Hematopoietic multipotent progenitor cell treated with erythropoietin and hydrocortisone succinate and interleukin-3 and kit ligand, for 15 days (in vitro differentiated cells): ENCODE results near the gene FAM78A.
"Not testable (repeated sequence)": the region's sequence is repeated elsewhere in the genome, so short reads cannot be mapped to it uniquely, and the experiment has no call there.

Experiments
- DNase-seq: peaks from one replicate; pipeline ENCODE4 v3.0.0-alpha.2; 2015; ENCODE audit warnings: low spot score

FAM78A gene

DNA sequence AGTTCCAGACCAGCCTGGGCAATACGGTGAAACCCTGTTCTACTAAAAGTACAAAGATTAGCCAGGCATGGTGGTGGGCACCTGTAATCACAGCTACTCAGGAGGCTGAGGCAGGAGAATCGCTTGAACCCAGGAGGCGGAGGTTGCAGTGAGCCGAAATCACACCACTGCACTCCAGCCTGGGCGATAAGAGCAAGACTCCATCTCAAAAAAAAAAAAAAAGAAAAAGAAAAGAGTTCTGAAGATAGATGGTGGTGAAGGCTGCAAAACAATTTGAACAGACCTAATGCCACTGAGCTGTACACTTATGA, 13.3 kb downstream of the FAM78A start:
- DNase-seq, result not testable (repeated sequence)

DNA sequence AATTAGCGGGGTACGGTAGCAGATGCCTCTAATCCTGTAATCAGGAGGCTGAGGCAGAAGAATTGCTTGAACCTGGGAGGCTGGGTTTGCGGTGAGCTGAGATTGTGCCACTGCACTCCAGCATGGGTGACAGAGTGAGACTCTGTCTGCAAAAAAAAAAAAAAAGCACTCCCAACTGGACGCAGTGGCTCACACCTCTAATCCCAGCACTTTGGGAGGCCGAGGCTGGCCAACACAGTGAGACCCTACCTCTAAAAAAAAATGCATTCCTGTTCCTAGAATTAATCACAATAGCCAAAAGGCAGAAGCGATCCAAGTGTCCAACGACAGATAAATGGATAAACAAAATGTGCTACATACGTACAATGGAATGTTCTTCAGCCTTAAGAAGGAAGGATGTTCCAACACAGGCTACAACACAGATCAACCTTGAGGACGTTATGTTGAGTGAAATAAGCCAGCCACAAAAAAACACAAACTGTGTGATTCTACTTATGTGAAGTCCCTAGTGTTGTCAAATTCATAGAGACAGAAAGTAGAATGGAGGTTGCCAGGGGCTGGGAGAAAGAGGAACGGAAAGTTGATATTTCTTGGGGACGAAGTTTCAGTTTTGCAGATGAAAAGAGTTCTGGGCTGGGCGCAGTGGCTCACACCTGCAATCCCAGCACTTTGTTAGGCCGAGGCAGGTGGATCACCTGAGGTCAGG, 13.8 kb downstream of the FAM78A start:
- no peak for DNase-seq

DNA sequence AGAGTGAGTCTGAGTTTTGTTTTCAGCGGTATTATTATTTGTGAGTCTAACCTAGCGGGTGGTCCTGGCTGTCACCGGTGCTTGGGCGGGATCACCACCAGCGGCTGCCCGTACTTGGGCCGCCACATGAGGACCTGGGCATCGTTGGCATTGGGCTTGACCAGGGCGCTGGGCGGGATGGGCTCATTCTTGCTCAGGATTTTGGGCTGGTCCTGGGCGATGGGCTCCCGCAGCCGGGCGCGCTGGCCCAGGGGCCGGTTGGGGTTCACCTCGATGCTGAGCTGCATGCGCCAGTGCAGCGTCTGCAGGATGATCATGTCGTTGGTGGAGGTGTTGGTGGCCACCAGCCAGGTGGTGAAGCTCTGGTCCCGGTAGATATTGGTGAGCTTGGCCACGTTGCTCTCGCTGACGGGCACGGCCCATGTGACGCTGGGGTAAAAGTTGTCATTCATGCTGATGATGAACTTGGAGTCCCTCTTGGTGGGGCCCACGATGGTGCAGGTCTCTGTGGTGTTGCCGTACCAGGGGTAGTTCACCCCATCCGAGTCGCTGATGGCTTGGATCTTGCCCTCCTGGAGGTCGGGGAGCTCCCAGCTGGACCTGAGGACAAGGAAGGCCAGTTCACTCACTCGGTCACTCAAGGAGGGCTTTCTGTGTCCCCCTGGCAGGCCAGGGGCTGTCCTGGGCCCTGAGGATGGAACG, 15.4 kb downstream of the FAM78A start:
- no peak for DNase-seq

DNA sequence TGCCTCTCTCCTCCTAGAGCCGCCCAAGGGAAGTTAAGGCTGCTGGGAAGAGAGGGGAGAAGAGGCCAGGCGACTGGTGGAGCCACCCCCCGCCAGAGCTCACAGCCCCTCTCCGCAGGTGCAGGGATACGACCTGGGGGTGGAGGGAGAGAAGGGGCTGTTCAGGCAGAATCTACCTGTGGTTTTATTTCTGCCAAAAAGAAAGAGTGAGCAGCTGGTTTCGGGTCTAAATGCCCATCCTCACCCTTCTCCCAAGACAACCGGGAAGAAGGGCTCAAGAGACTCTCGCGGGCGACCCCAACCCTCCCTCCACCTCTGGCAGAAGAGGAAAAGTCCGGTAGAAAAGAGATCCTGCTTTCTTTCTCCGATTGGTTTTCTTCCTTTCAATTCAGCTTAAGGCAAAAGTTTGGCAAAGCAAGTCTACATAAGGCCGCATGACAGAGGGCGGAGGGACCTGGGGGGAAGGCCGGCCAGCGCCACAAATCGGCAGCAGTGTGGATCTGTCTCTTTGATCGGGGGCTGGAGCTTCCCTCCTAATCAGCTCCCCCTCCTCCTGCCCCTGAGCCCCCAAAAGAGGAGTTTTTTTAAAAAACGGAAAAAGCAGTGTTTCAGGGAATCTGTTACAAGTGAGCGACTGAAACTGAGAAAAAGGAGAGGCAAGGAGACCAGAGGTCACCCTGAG, 16.3 kb downstream of the FAM78A start:
- DNase-seq, result no peak

DNA sequence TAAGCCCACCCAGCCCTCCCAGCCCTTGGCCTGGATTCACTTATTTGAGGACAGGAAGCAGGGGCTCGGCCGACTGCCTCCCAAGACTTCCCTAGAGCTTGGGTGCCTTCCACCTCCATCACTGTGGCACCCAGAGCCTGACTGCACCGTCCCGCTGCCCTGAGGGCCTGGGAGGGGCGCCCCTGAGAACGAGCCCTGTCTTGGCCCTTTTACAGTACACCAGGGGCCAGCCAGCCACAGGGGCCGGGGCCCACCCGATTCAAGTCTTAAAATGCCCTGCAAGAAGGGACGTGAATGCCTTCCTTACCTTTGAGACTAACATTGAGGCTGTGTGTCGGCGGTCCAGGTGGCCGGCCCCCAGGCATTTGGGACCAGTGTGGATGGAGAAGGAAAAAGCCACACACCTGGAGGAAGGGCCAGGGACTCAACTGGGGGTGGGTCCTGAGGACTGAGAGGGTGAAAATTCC, 16.8 kb downstream of the FAM78A start:
- no peak for DNase-seq

DNA sequence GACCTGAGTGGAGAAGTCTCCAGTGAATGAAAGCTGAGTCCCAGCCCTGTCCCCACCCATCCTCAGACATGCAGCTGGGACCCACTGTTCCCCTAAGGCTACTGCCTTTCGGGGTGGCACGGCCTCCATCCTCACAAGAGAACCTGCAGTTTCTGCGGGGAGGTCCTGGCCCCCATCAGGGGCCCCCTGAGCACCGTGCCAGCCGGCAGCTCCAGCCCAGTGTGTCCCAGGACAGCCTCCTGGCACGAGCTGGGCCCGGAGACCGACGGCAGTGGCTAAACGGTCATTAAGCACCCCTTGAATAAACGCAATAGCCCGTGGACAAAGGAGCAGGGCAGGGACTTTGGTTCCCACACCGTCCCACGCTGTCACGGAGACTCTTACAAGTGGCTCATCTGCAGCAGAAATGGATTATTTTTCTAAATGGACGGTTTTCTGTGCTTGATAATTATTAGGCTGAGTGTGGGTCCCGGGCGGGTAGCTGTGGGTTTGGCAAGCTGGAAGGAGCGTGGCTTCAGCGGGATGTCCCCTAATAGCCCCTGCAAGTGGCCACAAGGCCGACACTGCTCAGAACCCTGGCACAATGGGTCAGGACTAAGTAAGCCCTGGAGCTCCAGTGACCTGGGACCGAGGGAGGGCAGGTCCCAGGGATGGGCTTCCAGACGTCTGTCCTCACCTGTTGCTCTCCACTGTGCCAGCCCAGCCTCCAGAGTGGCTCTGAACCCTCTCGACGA, 17.4 kb downstream of the FAM78A start:
- DNase-seq, result no peak

DNA sequence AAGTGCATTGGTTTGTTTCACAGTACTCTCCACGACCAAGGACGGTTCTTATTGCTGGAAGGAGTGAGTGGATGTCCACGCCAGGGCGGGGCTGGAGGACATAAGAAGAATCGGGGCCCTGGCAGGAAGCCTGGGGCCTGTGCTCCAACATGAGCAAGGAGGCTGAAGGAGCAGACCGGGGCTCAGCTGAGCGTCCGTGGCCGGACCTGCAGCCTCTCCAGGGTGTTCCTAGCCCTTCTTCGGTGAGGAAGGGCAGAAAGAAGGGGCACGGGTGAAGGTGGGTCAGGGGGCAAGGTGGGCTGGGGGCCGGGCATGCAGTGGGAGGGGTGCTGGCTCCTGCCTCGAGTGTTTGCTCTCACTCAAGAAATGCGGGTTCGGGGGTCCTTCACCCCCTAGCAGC, 18.1 kb downstream of the FAM78A start:
- no peak for DNase-seq

DNA sequence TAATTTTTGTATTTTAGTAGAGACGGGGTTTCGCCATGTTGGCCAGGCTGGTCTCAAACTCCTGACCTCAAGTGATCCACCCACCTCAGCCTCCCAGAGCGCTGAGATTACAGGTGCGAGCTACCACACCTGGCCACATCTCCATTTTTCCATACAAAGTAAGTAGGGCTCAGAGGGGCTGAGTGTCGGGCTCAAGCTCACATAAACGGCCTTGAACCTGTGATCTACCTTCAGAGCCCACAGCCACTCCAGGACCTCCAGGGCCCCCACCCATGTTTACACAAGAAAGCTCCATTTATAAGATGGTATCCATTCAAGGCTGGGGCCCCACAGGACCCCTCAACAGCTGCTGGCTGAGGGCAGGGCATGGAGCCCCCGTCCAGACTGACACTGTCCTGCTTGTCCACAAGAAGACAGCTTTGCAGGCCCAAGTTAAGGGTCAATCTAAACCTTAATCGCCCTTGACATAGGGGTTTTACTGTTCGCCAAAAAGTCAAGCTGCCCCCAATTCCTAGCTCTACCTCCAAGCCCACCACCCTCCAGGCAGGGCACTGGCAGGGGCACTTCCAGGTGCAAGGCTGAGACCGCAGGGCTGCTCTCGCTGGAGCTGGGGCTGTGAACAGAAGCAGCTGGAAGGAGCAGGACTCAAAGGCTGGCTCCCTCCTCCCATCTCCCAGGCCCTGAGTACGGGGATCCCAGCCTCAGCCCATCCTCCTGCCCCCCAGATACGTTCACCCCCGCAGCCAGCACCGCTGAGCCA, 18.9 kb downstream of the FAM78A start:
- no peak for DNase-seq

DNA sequence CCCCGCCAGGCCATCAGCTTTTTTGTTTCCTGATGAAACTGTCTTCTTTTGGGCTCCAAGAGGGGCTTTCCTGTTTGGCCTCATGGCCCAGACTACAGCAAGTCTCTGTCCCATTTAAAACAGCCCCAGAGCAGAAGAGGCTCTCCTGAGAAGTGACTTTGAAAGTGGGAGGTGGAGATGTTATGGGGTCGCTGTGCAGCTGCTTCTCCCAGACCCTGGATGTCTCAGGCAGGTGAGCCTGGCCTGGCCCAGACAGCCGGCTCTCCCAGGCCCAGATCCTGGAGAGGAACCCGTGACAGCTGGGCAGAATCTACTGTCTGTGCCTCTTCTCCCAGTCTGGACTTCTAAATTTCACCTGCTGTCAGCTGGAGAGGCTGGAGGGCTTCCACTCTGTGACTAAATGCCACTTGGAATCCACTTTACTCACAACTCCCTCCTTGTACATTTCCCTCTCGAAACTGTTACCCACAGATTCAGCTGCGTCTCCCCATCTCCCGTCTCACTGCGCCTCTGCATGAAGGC, 20.6 kb downstream of the FAM78A start:
- no peak for DNase-seq

DNA sequence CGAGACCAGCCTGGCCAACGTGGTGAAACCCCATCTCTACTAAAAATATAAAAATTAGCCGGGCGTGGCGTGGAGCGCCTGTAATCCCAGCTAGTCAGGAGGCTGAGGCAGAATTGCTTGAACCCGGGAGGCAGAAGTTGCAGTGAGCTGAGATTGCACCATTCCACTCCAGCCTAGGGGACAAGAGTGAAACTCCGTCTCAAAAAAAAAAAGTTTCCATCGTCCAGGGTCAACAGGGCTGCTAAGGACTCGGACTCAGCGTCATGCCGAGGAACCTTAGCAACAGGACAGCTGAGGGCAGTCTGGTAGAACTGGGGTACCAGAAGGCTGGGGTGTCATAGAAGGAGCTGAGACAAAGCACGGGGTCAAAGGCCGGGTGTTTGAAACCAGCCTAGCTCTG, 21.7 kb downstream of the FAM78A start:
- no peak for DNase-seq

DNA sequence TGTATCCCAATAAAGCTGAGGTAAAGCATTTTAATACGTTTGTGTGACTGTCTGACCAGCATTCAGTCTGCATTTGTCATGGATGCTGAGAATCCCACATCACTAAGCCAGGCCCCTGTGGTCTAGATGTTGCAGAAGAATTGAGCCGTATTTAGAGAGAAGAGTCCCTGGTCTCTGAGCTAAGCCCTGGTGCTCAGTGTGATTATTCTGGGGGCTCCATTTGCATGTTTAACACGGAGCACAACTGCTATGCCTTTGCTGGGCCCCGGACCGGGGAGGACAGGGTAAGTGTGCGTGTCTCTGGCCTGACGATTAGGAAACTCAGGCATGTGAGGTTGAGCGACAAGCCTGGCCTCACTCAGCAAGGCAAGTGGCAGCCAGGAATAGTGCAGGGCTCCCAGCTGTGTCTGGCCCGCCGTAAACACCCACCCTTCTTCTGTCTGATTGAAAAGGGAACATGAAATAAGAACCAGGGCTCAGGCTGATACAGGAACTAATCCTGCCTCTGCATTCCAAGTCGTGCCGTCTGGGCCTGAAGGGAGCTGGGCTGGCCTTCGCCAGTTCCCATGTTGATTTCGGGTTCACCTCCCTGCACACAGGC, 22.3 kb downstream of the FAM78A start:
- no peak for DNase-seq

DNA sequence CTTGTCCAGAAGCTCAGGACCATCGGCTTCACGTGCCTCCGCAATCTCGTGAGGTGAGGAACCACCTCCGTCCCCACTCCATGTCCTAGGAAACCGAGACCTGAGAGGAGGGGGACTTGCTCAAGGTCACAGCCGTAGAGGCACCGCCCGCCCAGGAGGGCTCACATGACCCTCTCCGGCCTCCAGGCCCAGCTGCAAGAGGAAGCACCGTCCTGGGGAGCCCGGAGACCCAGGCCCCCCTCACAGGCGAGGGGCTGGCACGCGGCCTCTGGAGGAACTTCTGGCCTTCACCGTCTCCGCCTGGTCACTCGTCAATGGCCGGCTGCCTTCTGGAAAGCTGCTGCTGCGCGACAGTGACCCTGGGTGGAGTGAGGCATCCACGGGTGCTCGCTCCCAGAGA, 24.2 kb downstream of the FAM78A start:
- no peak for DNase-seq

DNA sequence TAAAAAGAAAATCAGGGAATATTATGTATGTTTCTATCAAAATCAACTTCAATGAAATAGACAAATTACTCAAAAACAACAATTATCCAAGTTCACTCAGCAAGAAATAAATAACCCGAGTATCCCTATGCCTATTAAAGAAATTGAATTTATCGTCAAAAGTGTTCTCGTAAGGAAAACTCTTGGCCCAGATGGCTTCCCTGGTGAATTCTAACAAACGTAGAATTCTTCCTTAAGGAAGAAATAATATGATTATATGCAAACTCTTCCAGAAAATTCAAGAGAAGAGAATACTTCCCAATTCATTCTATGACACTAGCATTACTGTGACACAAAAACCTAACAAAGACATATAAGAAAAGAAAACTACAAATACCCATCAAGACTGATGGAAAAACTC, 29.7 kb downstream of the FAM78A start:
- DNase-seq, result no peak

DNA sequence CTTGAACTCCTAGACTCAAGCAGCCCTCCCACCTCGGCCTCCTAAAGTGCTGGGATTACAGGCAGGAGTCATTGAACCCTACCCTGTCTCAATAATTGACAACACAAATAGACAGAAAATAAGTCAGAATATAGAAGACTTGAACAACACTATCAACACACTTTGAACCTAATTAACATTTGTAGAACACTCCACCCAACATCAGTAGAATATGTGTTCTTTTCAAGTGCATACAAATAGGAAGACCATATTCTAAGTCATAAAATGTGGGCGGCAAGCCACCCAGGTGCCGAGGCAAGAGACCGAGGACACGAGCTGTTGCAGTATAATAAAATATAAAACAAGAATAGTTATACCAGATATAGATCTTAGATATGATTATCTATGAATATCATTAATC, 32.0 kb downstream of the FAM78A start:
- DNase-seq, result not testable (repeated sequence)

DNA sequence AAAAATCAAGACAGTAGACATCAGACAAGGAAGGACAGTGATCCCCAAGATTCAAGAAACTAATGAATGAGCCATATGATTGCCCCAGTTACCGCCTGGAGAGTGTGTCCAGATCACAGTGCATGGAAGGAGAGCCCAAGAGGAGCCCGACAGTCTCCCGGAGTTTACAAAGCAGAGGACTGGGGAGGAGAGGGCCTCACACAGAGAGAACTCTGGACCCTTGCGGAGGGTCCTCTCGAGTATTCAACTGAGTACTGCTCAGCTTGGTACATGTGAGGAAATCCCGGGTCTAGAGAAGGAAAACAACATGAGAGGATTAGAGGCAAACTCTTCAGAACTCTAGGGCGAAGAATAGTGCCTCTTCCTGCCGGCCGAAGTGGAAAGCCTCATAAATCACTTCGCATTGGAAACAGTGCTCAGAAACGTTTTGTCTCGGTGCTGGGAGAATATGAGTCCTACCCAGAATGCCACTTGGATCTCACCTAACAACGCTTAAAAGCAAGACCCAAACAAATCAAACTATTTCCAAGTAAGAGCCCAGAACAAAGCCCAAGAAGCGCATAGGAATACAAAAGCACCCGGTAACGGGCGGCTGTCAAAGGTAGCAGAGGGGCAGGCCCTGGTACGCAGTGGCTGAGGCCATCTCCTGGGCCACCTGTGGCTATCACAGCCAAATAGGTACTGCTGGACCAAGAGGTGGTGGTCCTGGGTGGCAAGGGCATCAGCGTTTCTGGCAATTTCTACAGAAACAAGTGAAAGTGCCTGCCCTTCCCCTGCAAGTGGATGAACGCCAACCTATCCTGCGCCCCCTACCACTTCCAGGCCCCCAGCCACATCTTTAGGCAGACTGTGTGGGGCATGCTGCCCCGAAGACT, 36.0 kb downstream of the FAM78A start:
- no peak for DNase-seq

DNA sequence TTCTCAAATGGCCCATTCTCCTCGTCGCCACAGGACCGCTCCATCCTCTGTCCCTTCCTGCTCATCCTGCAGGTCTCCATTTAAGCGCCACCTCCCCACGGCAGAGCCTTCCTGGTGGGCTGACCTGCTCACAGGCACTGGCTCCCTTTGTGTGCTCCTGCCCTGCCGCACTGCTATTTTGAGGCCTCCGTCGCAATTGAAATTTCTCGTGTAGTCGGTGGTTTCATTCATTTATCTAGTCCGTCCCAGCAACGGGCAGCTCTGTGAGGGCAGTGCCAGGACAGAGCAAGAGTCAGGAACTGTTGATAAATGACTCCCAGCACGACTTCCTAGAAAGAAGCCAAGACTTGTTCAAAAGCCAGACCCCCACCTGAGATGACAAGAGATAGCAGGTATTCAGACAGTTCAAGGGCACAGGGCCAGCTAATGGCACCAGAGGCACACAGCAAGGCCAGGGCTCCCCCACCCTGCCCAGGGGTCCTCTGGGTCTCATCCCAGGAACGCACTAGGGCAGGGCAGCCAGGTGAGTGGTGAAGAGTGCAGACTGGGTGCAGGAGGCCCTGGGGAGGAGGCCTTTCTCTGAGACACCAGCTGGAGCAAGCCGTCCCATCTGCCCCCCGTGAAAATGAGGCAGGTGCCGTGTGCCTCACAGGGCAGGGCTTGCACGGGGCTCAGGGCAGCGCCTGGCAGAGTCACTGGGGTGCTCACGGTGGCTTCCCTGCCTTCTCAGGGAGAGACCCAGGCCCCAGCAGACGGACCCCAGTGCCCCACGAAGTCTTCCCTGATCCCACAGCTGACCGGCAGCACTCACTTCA, 36.9 kb downstream of the FAM78A start:
- no peak for DNase-seq

DNA sequence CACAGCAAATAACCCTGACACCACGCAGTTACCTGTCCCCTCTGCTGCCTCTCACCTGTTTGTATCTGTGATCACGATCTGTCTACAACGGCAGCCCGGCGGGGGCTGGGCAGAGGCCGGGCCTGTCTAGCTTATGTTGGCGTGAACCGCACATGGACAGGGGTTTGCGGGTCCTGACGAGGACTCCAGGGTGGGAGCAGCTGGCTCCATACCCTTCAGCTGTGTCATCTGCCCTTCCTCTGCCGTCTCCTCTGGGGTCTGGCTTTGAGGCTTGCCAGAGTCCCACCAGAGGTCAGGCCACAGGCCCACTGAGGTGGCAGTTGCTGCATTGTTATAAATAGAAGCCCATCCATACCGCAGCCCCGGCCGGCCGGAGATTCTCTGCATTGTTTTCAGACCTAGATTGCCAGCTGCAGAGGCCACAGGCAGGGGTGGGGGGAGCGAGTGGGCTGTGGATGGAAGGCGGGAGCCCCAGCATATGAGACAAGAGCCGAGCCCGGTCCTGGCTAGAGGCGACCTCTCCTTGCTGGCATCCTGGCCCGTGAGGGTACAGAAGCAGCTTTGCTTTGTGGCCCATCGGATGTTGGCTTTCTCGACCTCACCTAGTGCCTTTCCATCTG, 37.8 kb downstream of the FAM78A start:
- DNase-seq, result no peak

DNA sequence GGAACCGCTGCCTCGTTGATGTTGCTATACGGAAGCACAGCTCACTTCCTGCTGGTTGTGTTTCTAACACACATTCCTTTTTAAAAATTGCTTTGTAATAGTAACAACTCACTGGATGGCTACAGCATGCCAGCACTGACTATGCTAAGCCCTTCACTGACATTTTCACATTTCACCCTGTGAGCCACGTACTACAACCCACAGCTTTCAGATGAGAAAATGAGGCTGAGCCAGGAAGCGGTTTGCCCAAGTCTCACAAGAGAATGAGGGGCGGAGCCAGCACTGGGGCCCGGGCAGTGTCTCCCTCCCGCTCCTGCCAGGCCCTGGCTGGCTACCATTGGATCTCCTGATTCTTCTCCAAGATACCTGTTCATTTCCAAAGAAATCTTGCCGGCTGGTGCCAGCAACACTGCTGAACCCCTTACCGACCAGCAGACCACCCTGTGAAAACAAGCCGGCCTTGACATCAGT, 38.3 kb downstream of the FAM78A start:
- peak; percentile 62 for DNase-seq

DNA sequence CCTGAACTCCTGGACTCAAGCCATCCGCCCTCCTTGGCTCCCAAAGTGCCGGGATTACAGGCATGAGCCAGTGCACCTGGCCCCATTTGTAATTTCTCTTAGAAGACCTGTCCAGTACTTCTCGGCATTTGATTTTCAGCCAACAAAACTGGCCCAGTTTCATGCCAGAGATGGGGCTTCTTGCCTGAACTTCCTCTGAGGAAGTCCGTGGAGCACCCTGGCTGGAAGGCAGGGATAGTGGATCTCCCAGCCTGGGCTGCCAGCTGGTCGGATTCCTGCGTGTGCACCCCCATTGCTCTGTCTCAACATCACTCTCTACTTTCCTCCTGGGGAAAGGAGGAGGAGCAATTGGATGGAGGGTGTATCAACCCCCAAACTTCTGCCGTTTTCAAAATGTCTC, 39.0 kb downstream of the FAM78A start:
- no peak for DNase-seq
